Airway epithelial cell (primary cell): Measurements from ENCODE around the gene MRPS10. TPM values are rescaled to one million over a fixed set of nuclear protein-coding genes. Genes with fewer than 3 reads are reported as not detected.

Experiments used
- total RNA-seq: library from RNA; depleted of rRNA; stranded (reverse); fragments of >200 nt; gene quantifications from 2 replicates; pipeline ENCODE4 v1.2.3, GENCODE V29; 2015

The MRPS10 gene
- 35.2 and 56.4 TPM in 2 replicates for total RNA-seq

DNA sequence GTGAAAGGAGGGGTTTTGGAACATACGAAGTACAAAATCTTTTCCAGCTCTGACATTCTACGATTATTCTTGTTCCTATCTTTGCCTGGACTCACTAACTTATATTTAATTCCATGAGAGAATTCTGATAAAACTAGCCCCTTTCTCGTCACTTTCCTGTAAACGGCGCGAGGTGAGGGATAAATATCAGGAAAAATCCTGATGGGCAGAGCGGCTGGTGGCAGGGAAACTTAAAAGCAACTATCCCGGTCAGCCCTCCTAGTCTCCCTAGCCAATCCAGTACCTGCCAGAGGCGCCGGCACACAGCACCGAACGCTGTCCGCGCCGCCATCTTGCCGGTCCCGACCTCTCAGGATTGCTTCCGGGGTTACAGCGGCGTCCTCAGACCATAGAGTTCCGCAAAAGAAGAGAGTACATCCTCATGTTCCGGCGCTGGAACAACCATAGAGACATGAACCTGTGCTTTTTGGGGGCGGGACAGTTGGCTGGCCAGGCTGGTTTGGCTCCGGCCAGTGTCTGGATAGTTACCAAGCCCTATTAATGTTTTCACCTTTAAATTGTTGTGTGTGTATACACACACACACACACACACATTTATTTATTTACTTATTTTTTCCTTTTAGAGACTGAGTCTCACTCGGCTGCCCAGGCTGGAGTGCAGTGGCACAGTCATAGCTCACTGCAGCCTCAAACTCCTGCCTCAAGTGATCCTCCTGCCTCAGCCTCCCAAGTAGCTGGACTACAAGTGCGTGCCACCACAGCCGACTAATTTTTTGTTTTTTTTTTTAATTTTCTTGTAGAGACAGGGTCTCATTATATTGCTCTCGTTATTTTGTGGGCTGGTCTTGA lies at the start of gene MRPS10:
MRPS10 (minus strand) TSS at position 343 of the 849 bp plus-strand sequence; CDS start at position 331, 12 bp downstream.

DNA sequence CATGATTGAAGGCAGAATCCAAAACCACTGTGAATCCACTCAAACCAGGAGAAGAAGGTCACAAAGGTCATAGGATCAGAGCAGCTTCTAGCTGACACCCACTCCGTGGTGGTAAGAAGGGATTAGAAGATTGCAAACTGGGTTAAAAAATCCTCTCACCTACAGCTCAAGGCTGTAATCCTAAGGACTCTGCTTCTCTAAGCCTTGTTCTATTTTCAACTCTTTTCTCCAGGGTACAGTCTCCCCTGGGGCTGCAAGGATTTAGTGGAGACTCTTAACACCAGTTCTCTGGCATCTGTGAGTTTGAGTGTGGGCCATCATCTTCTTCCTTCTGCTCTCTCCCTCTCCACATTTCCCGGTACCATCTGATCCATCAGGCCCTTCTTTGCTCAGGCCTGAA lies 44.6 kb downstream of the MRPS10 start, which contains the start of gene GUCA1A:
GUCA1A (plus strand) TSS at position 264 of the 400 bp plus-strand sequence. CDS start 250 bp downstream, outside the sequence.

Other genes with a start within 250 kb of the MRPS10 start
- 16.9 and 20.2 TPM in 2 replicates for gene TAF8, start 167.3 kb downstream of the MRPS10 start, total RNA-seq
- 36.0 and 50.2 TPM in 2 replicates for gene C6orf132, start 75.2 kb downstream of the MRPS10 start, total RNA-seq
- 0.07 TPM in 1 of 2 replicates, not detected in the other for gene GUCA1A, start 44.5 kb downstream of the MRPS10 start, total RNA-seq
- gene GUCA1B, start 22.9 kb downstream of the MRPS10 start, total RNA-seq: 0.23 and 0.42 TPM in 2 replicates
- 5.0 and 9.5 TPM in 2 replicates for gene TRERF1, start 234.1 kb upstream of the MRPS10 start, total RNA-seq